ENCODE data around the gene MAGOHB.
"Not testable (repeated sequence)": the region's sequence is repeated elsewhere in the genome, so short reads cannot be mapped to it uniquely, and the experiment has no call there.

The MAGOHB gene

DNA sequence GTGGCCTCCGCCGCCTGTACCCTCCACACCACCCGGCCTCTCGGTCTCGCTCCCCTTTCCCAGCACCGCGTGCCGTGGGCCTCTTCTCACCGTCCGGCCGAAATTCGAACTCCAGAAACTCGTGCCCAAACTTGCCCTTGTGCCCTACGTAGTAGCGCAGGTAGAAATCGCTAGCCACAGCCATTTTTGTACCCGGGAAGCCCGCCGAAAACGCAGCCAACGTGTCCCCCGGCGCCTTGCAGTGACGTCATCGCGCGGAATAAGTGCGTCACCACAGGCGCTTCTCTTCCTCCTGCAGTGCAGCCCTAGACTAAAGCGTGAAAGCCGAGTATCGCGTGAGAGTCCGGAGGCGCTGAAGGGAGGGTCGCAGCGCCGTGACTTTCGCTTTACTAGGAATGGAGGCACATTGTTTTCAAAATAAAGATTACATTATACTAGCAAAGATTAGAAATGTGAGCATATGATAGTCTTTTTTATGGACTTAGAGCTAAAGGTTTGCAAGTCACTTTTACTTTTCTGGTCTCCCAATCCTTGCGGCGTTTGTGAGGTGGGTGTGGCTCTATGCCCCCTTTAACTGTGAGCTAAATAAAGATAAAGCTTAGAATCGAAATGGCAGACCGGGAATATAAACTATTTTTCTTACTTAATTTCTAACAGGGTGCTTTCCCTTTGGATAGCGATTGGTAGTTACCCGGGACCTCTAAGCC is at the start of gene MAGOHB:
MAGOHB (minus strand) TSS at position 261 of the 707 bp plus-strand sequence; CDS start at position 184, 77 bp downstream.
- peak; percentile 98 for DNase-seq

GRCh38 chr12:10661338-10661737 is 47.9 kb upstream of the MAGOHB start:
- no peak for DNase-seq

GRCh38 chr12:10654003-10654402 is 40.6 kb upstream of the MAGOHB start:
- no peak for DNase-seq

DNA sequence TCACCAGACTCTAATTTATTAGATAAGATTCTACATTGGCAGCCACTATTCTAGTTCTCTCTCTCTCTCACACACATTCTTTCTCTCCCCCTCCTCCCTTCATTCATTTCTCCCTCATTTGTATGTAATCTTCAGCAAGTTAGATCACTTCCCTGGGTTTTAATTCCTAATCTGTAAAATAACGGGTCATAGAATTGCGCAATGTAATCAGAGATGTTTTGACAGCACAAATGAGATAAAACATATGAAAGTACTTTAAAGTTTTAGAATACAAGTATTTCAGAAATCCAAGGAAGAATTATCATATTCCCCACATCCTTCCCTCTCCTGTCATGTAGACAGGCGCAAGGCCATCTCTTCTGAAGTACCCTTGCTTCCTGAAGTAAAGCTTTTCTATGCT is 38.8 kb upstream of the MAGOHB start:
- DNase-seq = no peak

DNA sequence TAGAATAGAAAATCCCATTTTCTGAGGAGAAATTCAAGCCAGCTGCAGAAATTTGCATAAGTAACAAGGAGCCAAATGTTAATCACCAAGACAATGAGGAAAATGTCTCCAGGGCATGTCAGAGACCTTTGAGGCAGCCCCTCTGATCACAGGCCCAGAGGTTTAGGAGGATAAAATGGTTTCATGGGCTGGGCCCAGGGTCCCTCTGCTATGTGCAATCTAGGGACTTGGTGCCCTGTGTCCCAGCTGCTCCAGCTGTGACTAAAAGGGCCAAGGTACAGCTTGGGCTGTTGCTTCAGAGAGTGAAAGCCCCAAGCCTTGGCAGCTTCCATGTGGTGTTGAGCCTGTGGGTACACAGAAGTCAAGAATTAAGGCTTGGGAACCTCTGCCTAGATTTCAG is 33.2 kb upstream of the MAGOHB start:
- DNase-seq = not testable (repeated sequence)

GRCh38 chr12:10645910-10646309 is 32.5 kb upstream of the MAGOHB start:
- no peak for DNase-seq

DNA sequence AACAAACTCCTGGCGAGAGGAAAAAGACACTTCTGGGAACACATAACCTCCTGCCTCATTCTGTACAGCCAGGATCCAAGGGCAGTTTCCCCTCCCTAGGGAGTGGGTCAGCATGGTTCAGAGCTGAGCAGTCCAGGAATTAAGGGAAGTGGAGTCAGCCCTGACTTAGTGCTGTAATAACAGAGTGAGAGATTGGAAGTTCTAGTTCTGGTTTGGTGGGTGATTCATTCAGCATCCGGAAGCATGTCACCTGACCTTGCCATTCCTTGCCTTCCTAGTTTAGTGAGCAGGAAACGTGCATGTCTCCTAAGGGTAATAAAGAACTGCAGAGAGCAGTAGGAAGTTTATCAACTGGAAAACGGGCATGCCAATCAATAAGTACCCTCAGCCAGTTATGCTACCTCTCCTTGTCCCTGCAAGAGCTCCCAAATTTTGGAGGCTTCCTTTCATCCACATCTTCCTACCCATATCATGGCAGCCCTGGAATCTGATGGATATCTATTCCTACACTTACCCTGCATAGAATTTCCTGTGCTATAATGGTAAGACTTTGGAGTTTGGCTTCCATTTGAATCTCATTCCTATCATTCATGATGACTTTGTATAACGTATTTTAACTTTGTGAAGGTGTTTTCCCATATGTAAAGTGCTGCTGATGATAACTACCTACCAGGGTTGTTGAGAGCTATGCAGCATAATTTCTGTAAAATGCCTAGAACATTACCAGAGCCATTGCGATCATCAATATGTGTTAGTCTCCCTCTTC is 28.5 kb upstream of the MAGOHB start:
- no peak for DNase-seq

GRCh38 chr12:10638728-10639127 is 25.3 kb upstream of the MAGOHB start:
- no peak for DNase-seq

DNA sequence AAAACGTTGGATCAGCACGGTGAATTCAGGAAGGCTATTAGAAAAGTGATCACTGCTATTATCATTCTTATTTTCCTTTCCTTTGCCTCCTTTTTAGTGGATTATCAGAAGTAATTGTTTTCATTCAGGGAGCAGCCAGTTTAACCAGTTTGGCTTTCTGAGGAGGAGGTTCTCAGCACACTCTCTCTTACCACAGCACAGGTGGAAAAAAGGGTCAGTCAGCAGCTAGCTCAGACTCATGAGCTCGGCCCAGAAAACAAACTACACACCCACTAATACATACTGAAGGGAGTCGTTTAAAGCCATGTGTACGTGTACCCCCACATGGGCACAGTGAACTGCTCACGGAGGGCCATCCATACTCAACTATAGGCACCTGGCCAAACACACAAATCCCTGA is 23.2 kb upstream of the MAGOHB start:
- DNase-seq = no peak

DNA sequence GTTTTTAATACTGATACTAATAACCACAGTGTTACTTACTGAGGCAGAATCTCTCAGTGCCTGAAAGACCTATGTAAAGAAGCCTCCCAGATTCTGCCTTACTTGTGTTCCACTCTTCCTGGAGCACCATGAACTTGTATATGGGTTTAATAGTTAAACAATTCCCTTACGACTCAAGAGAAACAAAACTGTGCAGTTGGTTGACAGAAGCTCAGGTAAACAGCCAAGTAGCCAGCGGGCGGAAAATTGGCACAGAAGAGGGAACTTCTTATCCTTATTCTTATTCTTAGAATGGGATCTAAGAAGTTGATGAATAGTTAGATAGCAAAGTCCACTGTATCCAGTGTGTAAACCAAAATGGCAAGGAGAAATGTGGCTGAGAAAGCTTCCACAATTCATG is 22.7 kb upstream of the MAGOHB start:
- DNase-seq = no peak

DNA sequence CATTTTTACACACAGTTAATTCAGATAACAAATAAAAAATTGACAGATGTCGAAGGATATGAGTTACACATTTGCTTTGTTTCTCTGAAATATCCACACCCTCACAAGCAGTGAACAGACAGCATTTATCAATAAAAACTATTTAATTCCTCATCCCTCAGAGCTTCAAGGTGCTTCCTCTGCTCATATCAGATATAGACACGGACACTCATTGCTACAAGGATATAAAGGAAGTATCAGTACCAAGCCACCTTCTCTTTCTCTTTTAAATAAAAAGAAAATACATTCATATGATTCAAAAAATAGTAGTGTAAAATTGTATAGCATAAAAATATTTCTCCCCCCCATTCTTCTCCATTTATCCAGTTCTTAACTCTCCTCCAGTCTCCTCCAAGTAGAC is 21.9 kb upstream of the MAGOHB start:
- DNase-seq = no peak

GRCh38 chr12:10634427-10634826 is 21.0 kb upstream of the MAGOHB start:
- DNase-seq = no peak

DNA sequence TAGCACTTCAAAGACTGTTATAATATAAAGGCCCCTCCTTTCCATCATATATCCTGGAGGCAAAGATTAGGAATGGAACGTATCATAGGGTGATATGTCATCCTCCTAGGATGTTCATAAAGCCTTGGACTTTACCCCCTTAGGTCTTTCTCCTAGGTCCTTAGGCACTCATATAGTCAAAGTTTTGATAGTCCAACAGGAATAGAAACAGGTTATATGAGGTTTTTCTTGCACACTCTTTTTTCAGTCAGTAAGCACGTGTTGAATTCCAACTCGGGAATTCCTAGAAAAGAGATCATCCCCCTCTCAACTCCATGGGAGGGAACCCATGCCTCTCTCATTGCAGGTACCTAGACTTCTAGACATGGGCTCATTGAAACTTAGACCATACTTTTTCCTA is 20.1 kb upstream of the MAGOHB start:
- DNase-seq = no peak

DNA sequence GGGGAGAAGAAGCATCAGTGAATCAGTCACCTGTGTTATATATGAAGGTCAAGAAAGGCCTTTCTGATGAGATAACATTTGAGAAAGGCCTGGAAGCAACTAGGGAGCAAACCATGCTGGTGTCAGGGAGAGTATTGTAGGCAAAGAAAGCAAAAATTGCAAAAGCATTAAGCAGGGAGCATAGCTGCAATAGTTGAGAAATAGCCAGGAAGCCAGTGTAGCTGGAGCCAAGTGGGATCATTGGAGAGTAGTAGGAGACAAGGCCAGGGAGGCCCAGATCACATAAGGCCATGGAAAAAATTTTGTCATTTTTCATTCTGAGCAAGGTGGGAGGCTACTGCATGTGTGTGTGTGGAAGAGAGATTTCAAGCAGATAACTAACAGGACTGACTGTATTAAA is 18.8 kb upstream of the MAGOHB start:
- no peak for DNase-seq

- DNase-seq = no peak
Observed at GRCh38 chr12:10624605-10625004, 11.2 kb upstream of the MAGOHB start.

- no peak for DNase-seq
Observed at GRCh38 chr12:10623131-10623530, 9.7 kb upstream of the MAGOHB start.

- DNase-seq = no peak
Observed at GRCh38 chr12:10621278-10621677, 7.9 kb upstream of the MAGOHB start.

- no peak for DNase-seq
Observed at GRCh38 chr12:10620078-10620779, 6.8 kb upstream of the MAGOHB start.

- no peak for DNase-seq
Observed at GRCh38 chr12:10618338-10618987, 5.1 kb upstream of the MAGOHB start.

DNA sequence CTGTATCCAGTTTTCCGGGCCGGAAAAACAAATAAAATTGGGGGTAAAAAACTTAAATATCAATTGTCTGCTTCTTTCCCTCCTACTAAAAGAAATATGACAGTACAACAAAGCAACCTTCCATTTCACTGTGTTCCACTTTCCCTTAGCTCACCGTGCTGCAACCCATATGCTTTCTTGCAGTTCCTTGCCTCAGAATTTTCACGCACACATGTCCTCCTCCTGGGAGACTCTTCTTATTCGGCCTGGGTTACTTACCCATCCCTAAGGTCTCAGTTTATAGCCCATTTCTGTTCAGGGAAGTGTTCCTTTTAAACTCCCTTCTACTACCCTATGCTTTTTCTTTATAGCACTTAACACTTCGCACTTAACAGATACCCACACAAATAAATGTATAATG is 4.5 kb upstream of the MAGOHB start:
- no peak for DNase-seq

DNA sequence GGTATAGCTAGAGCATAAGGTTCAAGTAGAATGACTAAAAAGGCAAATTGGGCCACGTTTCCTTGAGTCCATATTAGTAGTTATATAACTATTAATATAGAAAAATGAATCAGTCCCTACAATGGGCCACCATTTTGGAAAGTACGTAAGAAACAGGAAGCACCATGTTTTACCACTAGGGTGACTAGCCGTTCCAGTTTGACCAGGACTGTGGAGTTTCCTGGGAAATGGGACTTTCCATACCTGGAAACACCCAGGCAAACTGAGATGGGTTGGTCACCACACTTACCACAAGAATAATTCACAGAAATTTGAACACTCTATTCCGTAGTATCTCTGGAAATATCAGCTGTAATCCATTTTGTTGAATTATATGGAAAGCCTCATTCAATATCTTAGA is 2.1 kb upstream of the MAGOHB start:
- no peak for DNase-seq

DNA sequence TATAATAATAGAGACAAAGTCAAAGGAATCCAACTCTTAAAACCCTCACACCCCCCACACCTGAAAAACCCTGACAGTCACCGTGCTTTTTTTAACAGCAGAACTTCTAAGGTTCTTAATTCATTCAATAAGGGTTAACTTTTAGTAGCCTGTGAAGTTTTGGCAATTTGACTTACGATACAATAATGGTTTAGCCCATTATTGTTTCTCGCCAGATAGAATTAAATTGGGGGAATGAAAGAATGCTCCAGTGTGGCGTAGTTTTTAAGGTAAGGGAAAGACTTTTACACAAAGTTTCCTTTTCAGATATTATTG is 604 bp upstream of the MAGOHB start:
- no peak for DNase-seq

DNA sequence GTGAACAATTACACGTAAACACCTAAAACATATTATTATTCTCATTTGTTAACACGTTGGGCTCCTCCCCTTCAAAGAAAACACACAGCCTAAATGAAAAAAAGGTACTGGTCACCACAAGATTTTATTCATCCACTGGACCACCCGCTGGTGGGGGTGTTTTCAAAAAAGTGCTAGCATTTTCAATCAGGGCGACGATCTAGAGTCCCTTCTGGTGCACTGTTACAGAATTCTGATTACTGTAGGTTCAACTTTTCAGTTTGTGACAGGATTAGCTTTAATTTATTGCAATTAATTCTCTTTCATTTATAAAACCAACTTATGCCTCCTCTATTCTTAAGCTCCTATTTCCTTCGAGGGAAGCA is 443 bp downstream of the MAGOHB start:
- DNase-seq = peak; percentile 68

DNA sequence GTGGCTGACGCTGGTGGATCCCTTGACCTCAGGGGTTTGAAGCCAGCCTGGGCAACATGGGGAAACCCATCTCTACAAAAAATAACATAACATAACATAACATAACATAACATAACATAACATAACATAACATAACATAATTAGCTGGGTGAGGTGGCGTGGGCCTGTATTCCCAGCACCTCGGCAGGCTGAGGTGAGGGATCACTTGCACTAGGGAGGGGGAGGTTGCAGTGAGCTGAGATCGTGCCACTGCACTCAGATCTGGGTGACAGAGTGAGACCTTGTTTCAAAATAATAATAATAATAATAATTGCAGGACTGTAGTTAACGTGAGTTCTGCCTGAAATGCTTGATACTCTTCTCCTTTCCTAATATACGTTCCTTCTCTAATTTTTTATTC is 1.3 kb downstream of the MAGOHB start:
- no peak for DNase-seq

Data from NCI-H146 (cell line).